Neutrophil (primary cell): ENCODE measurements around the gene RAMP2.

Experiments
- H3K27ac ChIP-seq: fragments of 200-600 bp; sonication (generic); 2 replicates; pipeline ENCODE4 v1.5.1; 2016; ENCODE audit warnings: mild to moderate bottlenecking, moderate library complexity
- H3K27me3 ChIP-seq: fragments of 200-600 bp; sonication (generic); 2 replicates; pipeline ENCODE4 v1.6.0; 2016; ENCODE audit warnings: mild to moderate bottlenecking
- H3K36me3 ChIP-seq: fragments of 200-600 bp; sonication (generic); 2 replicates; pipeline ENCODE4 v1.5.1; 2017
- H3K4me1 ChIP-seq, 2 experiments: fragments of 200-600 bp in 1 of 2; sonication (generic) in 1 of 2; 1 replicate in 1 of 2; 2 replicates in 1 of 2; pipeline versions ENCODE4 v1.5.1 to v1.6.1; 2013 to 2016; ENCODE audit warnings: low read depth in 1 of 2, low read length in 1 of 2, mild to moderate bottlenecking in 1 of 2, moderate library complexity in 1 of 2; ENCODE audit not compliant: control insufficient read depth in 1 of 2, insufficient read depth in 1 of 2
- H3K4me3 ChIP-seq, 2 experiments: fragments of 200-600 bp in 1 of 2; sonication (generic) in 1 of 2; 1 replicate in 1 of 2; 2 replicates in 1 of 2; pipeline ENCODE4 v1.5.1; 2013 to 2016; ENCODE audit warnings: low read depth in 1 of 2, low read length in 1 of 2, mild to moderate bottlenecking in 1 of 2, moderate library complexity in 1 of 2
- H3K9me3 ChIP-seq: fragments of 200-600 bp; sonication (generic); 2 replicates; pipeline ENCODE4 v1.5.1; 2016
- CTCF ChIP-seq: fragments of 200-600 bp; sonication (generic); IDR thresholded peaks from 2 replicates; pipeline ENCODE4 v1.5.1; 2016; ENCODE audit warnings: antibody characterized with exemption

RAMP2 gene

GRCh38 chr17:42783062-42783790 is 22.2 kb downstream of the RAMP2 start:
- H3K27ac ChIP-seq: no peak overlapping the region
- H3K4me3 ChIP-seq: no peak overlapping the region
- peaks cover 21% of the 10 kb centered on the region for H3K36me3 ChIP-seq
- peaks cover 93% of the 10 kb centered on the region for H3K27me3 ChIP-seq
- peaks cover 8 to 21% of the 10 kb centered on the region in 2 experiments for H3K4me1 ChIP-seq
- TF ChIP-seq CTCF: no peak
- no peaks in the 10 kb centered on the region for H3K9me3 ChIP-seq

- no peak overlapping the region for H3K4me3 ChIP-seq
- TF ChIP-seq CTCF: no peak
- no peaks in the 10 kb centered on the region for H3K9me3 ChIP-seq
- H3K36me3 ChIP-seq: peaks cover 15% of the 10 kb centered on the region
- H3K27ac ChIP-seq: no peak overlapping the region
- peaks cover 8 to 21% of the 10 kb centered on the region in 2 experiments for H3K4me1 ChIP-seq
- H3K27me3 ChIP-seq: peaks cover 98% of the 10 kb centered on the region
These were observed 22.7 kb downstream of the RAMP2 start for GRCh38 chr17:42783791-42784138.

GRCh38 chr17:42784409-42784808 is 23.4 kb downstream of the RAMP2 start:
- Histone ChIP-seq H3K4me1 (peaks cover 8 to 21% of the 10 kb centered on the region in 2 experiments), H3K27me3 (peaks cover 100% of the 10 kb centered on the region), H3K27ac (no peak overlapping the region), H3K4me3 (no peak overlapping the region), H3K9me3 (no peaks in the 10 kb centered on the region), H3K36me3 (peaks cover 9% of the 10 kb centered on the region)
- no peak for TF ChIP-seq CTCF

GRCh38 chr17:42784811-42785592 is 24.0 kb downstream of the RAMP2 start:
- Histone ChIP-seq H3K4me1 (peaks cover 8 to 21% of the 10 kb centered on the region in 2 experiments), H3K4me3 (no peak overlapping the region), H3K36me3 (peaks cover 3% of the 10 kb centered on the region), H3K9me3 (no peaks in the 10 kb centered on the region), H3K27ac (no peak overlapping the region), H3K27me3 (peaks cover 100% of the 10 kb centered on the region)
- TF ChIP-seq CTCF: no peak

- Histone ChIP-seq H3K4me1 (peaks cover 8 to 13% of the 10 kb centered on the region in 2 experiments), H3K9me3 (no peaks in the 10 kb centered on the region), H3K27ac (no peak overlapping the region), H3K27me3 (peaks cover 99% of the 10 kb centered on the region), H3K36me3 (no peaks in the 10 kb centered on the region), H3K4me3 (no peak overlapping the region)
- TF ChIP-seq CTCF: no peak
These were observed 26.2 kb downstream of the RAMP2 start for GRCh38 chr17:42787266-42787665.
